ENCODE results near the gene C3AR1. TPM values are rescaled to one million over a fixed set of nuclear protein-coding genes. Genes with fewer than 3 reads are reported as not detected.

The C3AR1 gene
- not detected in 5 replicates for total RNA-seq (2022; extraction: Qiagen RNA extraction)

GRCh38 chr12:8065991-8066594, at the start of gene C3AR1:
Gene C3AR1, minus strand, starts transcription at chr12:8066359. Its CDS starts 6,174 bp downstream, at chr12:8060185.

GRCh38 chr12:8032242-8033152, 33.7 kb downstream of the C3AR1 start, which contains the start of gene FOXJ2:
Gene FOXJ2, plus strand, starts transcription at chr12:8032716. Its CDS starts 7,117 bp downstream, at chr12:8039833.

Other genes starting within 250 kb of the C3AR1 start
- not detected in 5 replicates for gene SLC2A14, start 193.4 kb downstream of the C3AR1 start, total RNA-seq (2022; extraction: Qiagen RNA extraction)
- gene SLC2A3, start 130.2 kb downstream of the C3AR1 start, total RNA-seq (2022; extraction: Qiagen RNA extraction) = 2.5 to 3.6 TPM (median 3.1 TPM) in 5 replicates
- 6.8 to 9.6 TPM (median 9.2 TPM) in 5 replicates for gene FOXJ2, start 33.6 kb downstream of the C3AR1 start, total RNA-seq (2022; extraction: Qiagen RNA extraction)
- 12.8 to 20.8 TPM (median 14.4 TPM) in 5 replicates for gene NECAP1, start 15.9 kb upstream of the C3AR1 start, total RNA-seq (2022; extraction: Qiagen RNA extraction)
- gene CLEC4A, start 57.3 kb upstream of the C3AR1 start, total RNA-seq (2022; extraction: Qiagen RNA extraction) = 0.15 to 0.31 TPM (median 0.21 TPM) in 3 of 5 replicates, not detected in the others
- gene ZNF705A, start 90.7 kb upstream of the C3AR1 start, total RNA-seq (2022; extraction: Qiagen RNA extraction) = not detected in 5 replicates
- gene FAM90A1, start 161.3 kb upstream of the C3AR1 start, total RNA-seq (2022; extraction: Qiagen RNA extraction) = 0.03 to 0.10 TPM (median 0.07 TPM) in 5 replicates

Data from A549 treated with CORT108297 at 1 μM for 4 hours (cell line).